GM12801 (cell line): ENCODE data around the gene UNG.

Source experiments
- TF ChIP-seq, protein P1 (sequence below): IDR thresholded peaks from one replicate; pipeline ENCODE4 v1.5.1; 2011; ENCODE audit warnings: control low read depth; ENCODE audit not compliant: insufficient read length; ENCODE audit errors: extremely low read depth

Gene UNG

DNA sequence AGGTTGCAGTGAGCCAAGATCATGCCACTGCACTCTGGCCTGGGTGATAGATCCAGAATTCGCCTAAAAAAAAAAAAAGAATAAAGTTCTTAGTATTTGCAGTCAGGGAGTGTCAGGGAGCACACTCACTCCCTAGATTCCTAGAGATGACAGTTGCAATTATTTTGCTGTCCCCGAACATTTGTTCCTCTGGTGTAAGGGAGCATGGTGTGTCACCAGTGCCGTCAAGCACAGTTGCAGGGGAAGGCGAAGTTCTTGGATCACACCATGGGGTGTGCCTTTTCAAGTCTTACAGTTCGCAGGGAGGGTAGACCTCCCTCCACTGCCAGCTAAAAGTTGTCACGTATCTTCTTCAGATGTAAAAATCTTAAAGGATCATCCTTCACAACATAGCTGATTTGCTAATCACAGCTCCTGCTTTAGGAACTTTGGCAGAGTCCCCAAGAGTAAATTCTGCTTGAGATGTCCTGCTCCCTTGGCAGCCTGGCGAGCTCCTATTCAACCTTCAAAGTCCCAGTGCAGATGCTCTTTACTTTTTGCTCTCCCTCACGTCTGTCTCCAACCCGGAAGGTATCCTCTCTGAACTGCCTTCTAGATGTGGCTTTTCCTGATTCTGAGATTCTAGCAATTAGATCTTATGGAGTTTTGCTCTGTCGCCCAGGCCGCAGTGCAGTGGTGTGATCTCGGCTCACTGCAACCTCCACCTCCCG is 30.3 kb downstream of the UNG start:
- TF ChIP-seq, protein P1, sequence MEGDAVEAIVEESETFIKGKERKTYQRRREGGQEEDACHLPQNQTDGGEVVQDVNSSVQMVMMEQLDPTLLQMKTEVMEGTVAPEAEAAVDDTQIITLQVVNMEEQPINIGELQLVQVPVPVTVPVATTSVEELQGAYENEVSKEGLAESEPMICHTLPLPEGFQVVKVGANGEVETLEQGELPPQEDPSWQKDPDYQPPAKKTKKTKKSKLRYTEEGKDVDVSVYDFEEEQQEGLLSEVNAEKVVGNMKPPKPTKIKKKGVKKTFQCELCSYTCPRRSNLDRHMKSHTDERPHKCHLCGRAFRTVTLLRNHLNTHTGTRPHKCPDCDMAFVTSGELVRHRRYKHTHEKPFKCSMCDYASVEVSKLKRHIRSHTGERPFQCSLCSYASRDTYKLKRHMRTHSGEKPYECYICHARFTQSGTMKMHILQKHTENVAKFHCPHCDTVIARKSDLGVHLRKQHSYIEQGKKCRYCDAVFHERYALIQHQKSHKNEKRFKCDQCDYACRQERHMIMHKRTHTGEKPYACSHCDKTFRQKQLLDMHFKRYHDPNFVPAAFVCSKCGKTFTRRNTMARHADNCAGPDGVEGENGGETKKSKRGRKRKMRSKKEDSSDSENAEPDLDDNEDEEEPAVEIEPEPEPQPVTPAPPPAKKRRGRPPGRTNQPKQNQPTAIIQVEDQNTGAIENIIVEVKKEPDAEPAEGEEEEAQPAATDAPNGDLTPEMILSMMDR = no peak

DNA sequence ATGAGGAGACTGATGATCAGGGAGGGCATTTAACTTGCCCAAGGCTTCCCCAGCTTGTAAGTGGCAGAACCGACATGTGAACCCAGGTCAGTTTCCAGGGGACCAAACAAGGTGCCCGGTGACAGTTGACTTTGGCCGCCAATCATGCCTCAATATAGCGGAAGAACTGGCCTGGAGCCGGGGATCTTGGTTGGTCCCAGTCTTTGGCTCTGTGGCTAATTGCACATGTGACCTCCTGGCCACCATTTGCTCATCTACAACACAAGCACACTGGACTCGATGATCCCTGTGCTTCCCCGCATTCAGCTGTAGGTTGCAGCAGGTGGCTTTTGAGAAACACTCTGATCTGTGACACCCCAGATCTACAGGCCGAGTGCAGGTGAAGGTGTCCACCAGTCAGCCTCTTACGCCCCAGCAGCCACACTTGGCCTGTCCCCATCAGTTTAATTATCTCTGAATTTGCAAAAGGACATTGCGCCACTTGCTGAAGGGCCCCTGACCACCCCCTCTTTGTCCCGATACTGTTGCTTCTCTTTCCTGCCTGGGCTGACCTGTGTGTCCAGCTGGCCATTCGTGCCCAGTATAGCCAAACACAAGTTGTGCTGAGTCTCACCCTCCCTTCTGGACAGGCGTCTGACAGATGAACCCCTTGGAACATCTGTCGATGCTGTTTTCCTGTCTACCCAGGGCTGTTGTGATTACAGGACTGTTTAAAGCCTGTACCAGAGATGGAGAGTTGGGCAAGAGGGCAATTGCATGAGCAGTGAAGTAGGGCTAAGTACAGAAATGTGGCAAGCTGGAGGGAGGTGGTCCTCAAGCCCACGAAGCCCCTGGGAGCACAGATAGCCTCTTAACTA is 33.1 kb downstream of the UNG start:
- TF ChIP-seq, protein P1 = no peak

DNA sequence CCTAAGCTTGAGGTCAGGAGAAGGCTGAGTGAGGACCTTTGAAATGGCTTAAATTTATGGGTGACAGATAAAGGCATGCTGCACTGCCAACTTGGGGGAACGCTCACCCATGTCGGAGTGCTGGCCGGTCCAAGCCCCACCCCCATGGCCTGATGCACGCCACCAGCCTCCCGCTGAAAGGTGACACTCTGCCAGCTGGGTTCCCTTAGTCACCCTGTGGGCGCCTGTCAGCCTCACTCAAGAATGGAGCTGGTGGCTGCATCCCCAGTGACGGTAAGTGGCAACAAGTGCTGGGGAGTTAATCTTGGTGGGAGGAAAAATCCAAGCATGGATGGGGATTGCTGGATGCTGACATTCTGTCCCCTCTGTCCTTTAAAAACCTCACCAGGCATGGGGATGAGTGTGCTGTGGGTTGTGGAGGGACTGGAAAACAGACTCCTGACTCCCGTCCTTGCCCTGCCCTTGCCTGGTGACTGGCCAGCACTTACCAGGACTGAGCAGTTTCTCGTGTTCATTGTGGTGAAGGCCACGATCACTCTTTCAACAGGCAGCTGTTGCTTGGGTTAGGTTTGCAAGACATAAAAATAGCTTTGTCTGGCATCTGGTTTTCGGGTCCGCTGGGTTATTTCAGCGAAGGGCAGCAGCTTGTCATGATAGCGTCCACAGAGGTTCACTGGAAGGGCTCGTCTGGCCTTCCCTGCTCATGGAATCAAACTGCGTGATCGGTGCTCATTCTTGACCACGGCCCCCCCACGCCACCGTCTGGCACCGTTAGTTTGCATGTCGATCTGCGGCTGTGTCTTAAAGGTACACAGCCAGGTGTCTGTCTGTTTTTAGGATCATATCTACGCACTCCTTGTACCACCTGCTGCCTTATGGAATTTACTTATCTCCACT is 34.0 kb downstream of the UNG start:
- TF ChIP-seq, protein P1 = no peak

DNA sequence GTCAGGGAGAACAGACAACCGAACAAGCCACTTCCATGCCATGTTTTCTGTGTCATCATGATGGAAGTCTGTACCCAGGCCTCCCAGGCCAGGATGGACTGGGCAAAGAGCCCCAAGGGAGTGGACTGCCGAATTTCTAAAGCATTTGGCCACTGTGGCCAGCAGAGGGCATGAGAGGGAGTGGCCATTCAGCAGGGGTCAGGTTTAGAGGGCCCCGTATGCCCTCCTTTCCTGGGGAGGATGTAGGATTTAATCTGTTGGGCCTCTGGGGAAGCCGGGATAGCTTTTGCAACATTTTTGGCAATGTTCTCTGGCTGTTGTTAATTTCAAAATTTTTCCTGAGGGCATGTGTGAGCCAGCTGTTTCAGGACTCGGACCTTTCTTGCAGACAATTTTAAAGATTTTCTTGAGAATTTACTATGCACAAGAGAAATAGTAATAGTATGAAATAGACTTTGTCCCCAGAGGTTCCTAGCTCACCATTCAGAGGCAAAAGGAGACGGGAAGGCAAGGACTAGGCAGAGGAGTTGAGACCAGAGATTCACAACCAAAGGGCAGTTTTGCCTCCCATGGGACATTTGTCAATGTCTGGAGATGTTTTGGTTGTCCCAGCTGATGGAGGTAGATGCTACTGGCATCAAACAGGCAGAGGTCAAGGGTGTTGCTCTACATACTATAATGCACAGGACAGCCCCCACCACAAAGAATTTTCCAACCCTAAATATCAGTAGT is 37.0 kb downstream of the UNG start:
- TF ChIP-seq, protein P1 = no peak

DNA sequence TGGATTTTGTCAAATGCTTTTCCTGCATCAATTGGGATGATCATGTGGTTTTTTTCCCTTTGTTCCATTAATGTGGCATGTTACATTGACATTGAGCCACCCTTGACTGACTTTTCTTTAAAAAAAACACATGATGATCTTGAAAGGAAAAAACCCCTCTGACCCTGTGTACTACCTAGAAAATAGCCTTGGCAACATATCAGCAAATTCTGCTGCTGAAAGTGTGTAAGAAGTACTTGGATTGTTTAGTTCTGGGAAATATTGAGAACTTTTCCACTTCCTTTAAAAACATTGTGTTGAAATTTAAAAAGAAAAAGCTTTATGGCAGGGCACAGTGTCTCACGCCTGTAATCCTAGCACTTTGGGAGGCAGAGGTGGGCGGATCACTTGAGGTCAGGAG is 39.7 kb downstream of the UNG start:
- TF ChIP-seq, protein P1 = no peak

DNA sequence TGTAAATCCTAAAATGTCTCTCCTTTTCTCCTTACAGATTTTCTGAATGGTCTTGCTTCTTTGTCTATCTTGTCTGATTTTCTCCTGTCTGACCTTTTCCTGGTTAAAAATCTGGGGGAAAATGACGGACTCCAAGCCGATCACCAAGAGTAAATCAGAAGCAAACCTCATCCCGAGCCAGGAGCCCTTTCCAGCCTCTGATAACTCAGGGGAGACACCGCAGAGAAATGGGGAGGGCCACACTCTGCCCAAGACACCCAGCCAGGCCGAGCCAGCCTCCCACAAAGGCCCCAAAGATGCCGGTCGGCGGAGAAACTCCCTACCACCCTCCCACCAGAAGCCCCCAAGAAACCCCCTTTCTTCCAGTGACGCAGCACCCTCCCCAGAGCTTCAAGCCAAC is 42.0 kb downstream of the UNG start:
- TF ChIP-seq, protein P1 = no peak

DNA sequence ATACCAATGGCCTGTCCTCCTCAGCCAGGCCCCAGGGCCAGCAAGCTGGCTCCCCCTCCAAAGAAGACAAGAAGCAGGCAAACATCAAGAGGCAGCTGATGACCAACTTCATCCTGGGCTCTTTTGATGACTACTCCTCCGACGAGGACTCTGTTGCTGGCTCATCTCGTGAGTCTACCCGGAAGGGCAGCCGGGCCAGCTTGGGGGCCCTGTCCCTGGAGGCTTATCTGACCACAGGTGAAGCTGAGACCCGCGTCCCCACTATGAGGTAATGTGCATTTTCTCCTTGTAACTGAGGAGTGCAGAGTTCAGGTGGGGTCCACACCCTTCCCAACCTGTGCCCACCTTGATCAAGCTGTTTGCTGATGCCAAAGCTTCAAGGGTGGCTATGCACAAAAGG is 42.4 kb downstream of the UNG start:
- TF ChIP-seq, protein P1 = no peak
